ENCODE measurements around the gene ITPA. TPM values are rescaled to one million over a fixed set of nuclear protein-coding genes. Genes with fewer than 3 reads are reported as not detected.

Gene ITPA
- total and polyA plus RNA-seq, 2 of the 13 experiments (the other 11 are each of a cell fraction or from before 2014, with no cell fraction given): 60.1 to 103 TPM

GRCh38 chr20:3248993-3249347, 39.7 kb downstream of the ITPA start (continued):
- TF ChIP-seq ZBTB34 (CRISPR knock-in tag; IDR thresholded peaks at IDR 0.05) (no peak), HOXA3 (CRISPR knock-in tag; IDR thresholded peaks at IDR 0.05) (no peak), JUND (CRISPR knock-in tag; IDR thresholded peaks at IDR 0.05) (no peak), FOXK2 (IDR thresholded peaks at IDR 0.05) (no peak), GABPB1 (CRISPR knock-in tag; IDR thresholded peaks at IDR 0.05) (no peak), BHLHE40 (IDR thresholded peaks at IDR 0.05; ENCODE audit: low read length) (no peak)

- in situ Hi-C loops (cut with HindIII; ENCODE audit: extremely low pct_ligation_motif_present, low pct_unique_long_range_greater_than_20kb): loop anchor here (5.0 kb wide), 1 partner anchor 33 kb away; no protein-coding TSS in a partner anchor
- intact Hi-C loops (cut with micrococcal nuclease; ENCODE audit: unreplicated experiment): loop anchor here (1.0 kb wide), 2 partner anchors 18 to 32 kb away; no protein-coding TSS in a partner anchor
- 12% methylated on average over 10 of the region's 10 CpGs for WGBS (ENCODE audit: low lambda C conversion rate)
- H3K4me1 ChIP-seq (ENCODE audit: insufficient read depth, low read length): peaks cover 31% of the 10 kb centered on the region
- CTCF ChIA-PET (ENCODE audit: low intra/inter-chr PET ratio, low total read pairs): interaction anchor here (0.8 to 3.7 kb wide), 6 partner anchors 11 to 67 kb away, joined by 3 to 86 read pairs (median 4); partner anchors contain the start of gene SLC4A11
- POLR2A ChIA-PET: interaction anchor here (1.4 to 7.9 kb wide), 2 partner anchors 29 to 41 kb away, joined by 7 to 110 read pairs; partner anchors contain the start of gene ITPA
- H3K79me2 ChIP-seq (ENCODE audit: insufficient read depth, low read length): no peaks in the 10 kb centered on the region
- DNase-seq (ENCODE audit: low spot score) (peak; percentile 88), ATAC-seq (peak; percentile 85), FAIRE-seq (peak; percentile 89)
- H4K20me1 ChIP-seq (ENCODE audit: insufficient read depth, low read length): no peaks in the 10 kb centered on the region
- peak overlapping the region; percentile 15 for H3K4me2 ChIP-seq (ENCODE audit: low read depth, low read length)
- peaks cover 3 to 8% of the 10 kb centered on the region in 2 experiments for H3K36me3 ChIP-seq (replicated peaks in 1 of 2; ENCODE audit: control insufficient read depth in 1 of 2, insufficient read depth in 2 of 2, low read length in 2 of 2)
- H3K9me3 ChIP-seq (ENCODE audit: low read length): no peaks in the 10 kb centered on the region
- no peak overlapping the region for H3K27ac ChIP-seq (ENCODE audit: extremely low read length, insufficient read depth, low read length)
- H2AFZ ChIP-seq (ENCODE audit: low read length): no peak overlapping the region
- no TSS peak for BruUV-seq (replicated peaks)
- no peak overlapping the region for H3K4me3 ChIP-seq (replicated peaks in 1 of 3; ENCODE audit: insufficient read depth in 1 of 3, low read depth in 2 of 3, low read length in 3 of 3)
- no peak overlapping the region for H3K9ac ChIP-seq (ENCODE audit: insufficient read depth, low read depth, low read length)
- peaks cover 1 to 11% of the 10 kb centered on the region in 2 experiments; a peak in 2 of 5 replicates for H3K27me3 ChIP-seq (ENCODE audit: control insufficient read depth in 1 of 2, insufficient read depth in 2 of 2, low read length in 2 of 2)
- TF ChIP-seq ZNF263 (CRISPR knock-in tag; IDR thresholded peaks at IDR 0.05) (peak; percentile 70), ZNF574 (CRISPR knock-in tag; IDR thresholded peaks at IDR 0.05) (peak; percentile 69), HHEX (CRISPR knock-in tag; IDR thresholded peaks at IDR 0.05) (no peak), FOXA3 (CRISPR knock-in tag; IDR thresholded peaks at IDR 0.05) (peak; percentile 62), ZBTB43 (CRISPR knock-in tag; conservative IDR thresholded peaks at IDR 0.05) (0 out of 2 replicates have a peak, but pooled peaks have one; percentile 41), ZNF280D (CRISPR knock-in tag; IDR thresholded peaks at IDR 0.05) (peak; percentile 81; the same call in 1 of the 2 replicates)
These were observed 40.8 kb downstream of the ITPA start for GRCh38 chr20:3250091-3250504.

All from HepG2 (cell line).